Endodermal cell (in vitro differentiated cells): ENCODE data around the gene IL1RL2. TPM values are rescaled to one million over a fixed set of nuclear protein-coding genes. Genes with fewer than 3 reads are reported as not detected.

Experiments used
- DNase-seq: peaks from one replicate; pipeline ENCODE4 v3.0.0-alpha.2; 2017
- H3K27ac ChIP-seq: 2 replicates; pipeline ENCODE4 v1.5.1; 2013; ENCODE audit warnings: mild to moderate bottlenecking, low read depth, low read length, moderate library complexity
- H3K27me3 ChIP-seq: 2 replicates; pipeline ENCODE4 v1.6.1; 2013; ENCODE audit warnings: mild to moderate bottlenecking, low read length, moderate library complexity; ENCODE audit not compliant: insufficient read depth, control insufficient read depth, poor library complexity, severe bottlenecking
- H3K36me3 ChIP-seq: 2 replicates; pipeline ENCODE4 v1.7.0; 2013; ENCODE audit warnings: mild to moderate bottlenecking, low read length, moderate library complexity; ENCODE audit not compliant: control insufficient read depth, insufficient read depth
- H3K4me1 ChIP-seq: one replicate; pipeline ENCODE4 v1.7.0; 2013; ENCODE audit warnings: low read length; ENCODE audit not compliant: control insufficient read depth, insufficient read depth
- H3K4me3 ChIP-seq: 2 replicates; pipeline ENCODE4 v1.5.1; 2013; ENCODE audit warnings: mild to moderate bottlenecking, low read length, moderate library complexity
- H3K9ac ChIP-seq: 2 replicates; pipeline ENCODE4 v1.6.1; 2013; ENCODE audit warnings: mild to moderate bottlenecking, low read length, moderate library complexity; ENCODE audit not compliant: poor library complexity, severe bottlenecking; ENCODE audit errors: extremely low read depth
- H3K9me3 ChIP-seq: 2 replicates; pipeline ENCODE4 v1.6.1; 2013; ENCODE audit warnings: mild to moderate bottlenecking, low read length, moderate library complexity; ENCODE audit not compliant: control insufficient read depth
- H3K27ac Mint-ChIP-seq: 2 replicates; pipeline ENCODE4 v1.8.0; 2020; ENCODE audit warnings: mixed read lengths
- H3K27me3 Mint-ChIP-seq: 2 replicates; pipeline ENCODE4 v1.8.0; 2021; ENCODE audit warnings: mild to moderate bottlenecking, mixed read lengths; ENCODE audit not compliant: insufficient read depth
- H3K36me3 Mint-ChIP-seq: 2 replicates; pipeline ENCODE4 v1.8.0; 2020; ENCODE audit warnings: low read depth, mixed read lengths
- H3K4me1 Mint-ChIP-seq: 2 replicates; pipeline ENCODE4 v1.8.0; 2020; ENCODE audit warnings: mixed read lengths
- H3K4me3 Mint-ChIP-seq: 2 replicates; pipeline ENCODE4 v1.8.0; 2020; ENCODE audit warnings: mild to moderate bottlenecking, moderate library complexity, mixed read lengths
- H3K9me3 Mint-ChIP-seq: 2 replicates; pipeline ENCODE4 v1.8.0; 2020; ENCODE audit warnings: mild to moderate bottlenecking, mixed read lengths
- WGBS, 2 experiments: methylation state at CpG; one replicate each; pipeline versions ENCODE4 v1.1.5 to v1.1.7; 2013; ENCODE audit warnings: missing lambda C conversion rate in 2 of 2, mixed read lengths in 1 of 2; ENCODE audit not compliant: insufficient coverage in 1 of 2, insufficient read length in 1 of 2; 5-methylcytosine and 5-hydroxymethylcytosine counted together
- total RNA-seq, 2 donors: library from RNA; stranded (reverse); fragmentation: NEBNext Ultra II Directional in 1 of 2; extraction: Animal tissue kit (Norgen Biotek cat#: 25700) in 1 of 2; gene quantifications; 2 replicates in 1 of 2; 3 replicates in 1 of 2; pipeline ENCODE4 v1.2.1, GENCODE V29; 2021
- TF ChIP-seq, protein P1 (sequence below): fragments of 200-600 bp; sonication (generic); conservative IDR thresholded peaks from 2 replicates; pipeline ENCODE4 v1.5.0; 2021; ENCODE audit warnings: antibody characterized with exemption, mild to moderate bottlenecking

The IL1RL2 gene
- total RNA-seq, 2 donors from 2014 or later = 0.38 to 0.44 TPM

DNA sequence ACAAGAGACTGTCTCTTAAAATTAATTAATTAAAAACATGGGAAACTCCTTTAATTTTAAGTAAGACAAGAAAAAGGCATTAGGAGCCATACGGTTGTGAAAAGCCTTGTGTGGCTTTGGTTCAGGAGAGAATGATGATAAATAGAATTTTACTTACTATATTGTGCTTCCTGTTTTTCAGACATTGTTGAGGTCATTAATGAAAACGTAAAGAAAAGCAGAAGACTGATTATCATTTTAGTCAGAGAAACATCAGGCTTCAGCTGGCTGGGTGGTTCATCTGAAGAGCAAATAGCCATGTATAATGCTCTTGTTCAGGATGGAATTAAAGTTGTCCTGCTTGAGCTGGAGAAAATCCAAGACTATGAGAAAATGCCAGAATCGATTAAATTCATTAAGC lies 10.7 kb upstream of the IL1RL2 start:
- Histone ChIP-seq H3K27ac (no peak overlapping the region), H3K9ac (no peak overlapping the region), H3K36me3 (no peaks in the 10 kb centered on the region), H3K9me3 (no peaks in the 10 kb centered on the region), H3K4me3 (no peak overlapping the region), H3K4me1 (no peaks in the 10 kb centered on the region), H3K27me3 (no peaks in the 10 kb centered on the region)
- Mint-ChIP-seq H3K27ac (no peak overlapping the region), H3K4me3 (no peak overlapping the region), H3K36me3 (no peaks in the 10 kb centered on the region), H3K9me3 (no peaks in the 10 kb centered on the region), H3K27me3 (no peaks in the 10 kb centered on the region), H3K4me1 (no peaks in the 10 kb centered on the region)
- no peak for DNase-seq
- TF ChIP-seq, protein P1, sequence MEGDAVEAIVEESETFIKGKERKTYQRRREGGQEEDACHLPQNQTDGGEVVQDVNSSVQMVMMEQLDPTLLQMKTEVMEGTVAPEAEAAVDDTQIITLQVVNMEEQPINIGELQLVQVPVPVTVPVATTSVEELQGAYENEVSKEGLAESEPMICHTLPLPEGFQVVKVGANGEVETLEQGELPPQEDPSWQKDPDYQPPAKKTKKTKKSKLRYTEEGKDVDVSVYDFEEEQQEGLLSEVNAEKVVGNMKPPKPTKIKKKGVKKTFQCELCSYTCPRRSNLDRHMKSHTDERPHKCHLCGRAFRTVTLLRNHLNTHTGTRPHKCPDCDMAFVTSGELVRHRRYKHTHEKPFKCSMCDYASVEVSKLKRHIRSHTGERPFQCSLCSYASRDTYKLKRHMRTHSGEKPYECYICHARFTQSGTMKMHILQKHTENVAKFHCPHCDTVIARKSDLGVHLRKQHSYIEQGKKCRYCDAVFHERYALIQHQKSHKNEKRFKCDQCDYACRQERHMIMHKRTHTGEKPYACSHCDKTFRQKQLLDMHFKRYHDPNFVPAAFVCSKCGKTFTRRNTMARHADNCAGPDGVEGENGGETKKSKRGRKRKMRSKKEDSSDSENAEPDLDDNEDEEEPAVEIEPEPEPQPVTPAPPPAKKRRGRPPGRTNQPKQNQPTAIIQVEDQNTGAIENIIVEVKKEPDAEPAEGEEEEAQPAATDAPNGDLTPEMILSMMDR = no peak
- WGBS, 2 experiments = 95 to 100% methylated on average over 2 to 3 of the region's 3 CpGs

DNA sequence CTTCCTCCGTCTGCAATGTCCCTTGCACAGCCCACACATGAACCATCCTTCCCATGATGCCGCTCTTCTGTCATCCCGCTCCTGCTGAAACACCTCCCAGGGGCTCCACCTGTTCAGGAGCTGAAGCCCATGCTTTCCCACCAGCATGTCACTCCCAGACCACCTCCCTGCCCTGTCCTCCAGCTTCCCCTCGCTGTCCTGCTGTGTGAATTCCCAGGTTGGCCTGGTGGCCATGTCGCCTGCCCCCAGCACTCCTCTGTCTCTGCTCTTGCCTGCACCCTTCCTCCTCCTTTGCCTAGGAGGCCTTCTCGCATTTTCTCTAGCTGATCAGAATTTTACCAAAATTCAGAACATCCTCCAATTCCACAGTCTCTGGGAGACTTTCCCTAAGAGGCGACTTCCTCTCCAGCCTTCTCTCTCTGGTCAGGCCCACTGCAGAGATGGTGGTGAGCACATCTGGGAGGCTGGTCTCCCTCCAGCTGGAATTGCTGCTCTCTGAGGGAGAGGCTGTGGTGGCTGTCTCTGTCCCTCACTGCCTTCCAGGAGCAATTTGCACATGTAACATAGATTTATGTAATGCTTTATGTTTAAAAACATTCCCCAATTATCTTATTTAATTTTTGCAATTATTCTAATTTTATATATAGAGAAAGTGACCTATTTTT lies 8.9 kb upstream of the IL1RL2 start:
- H3K27me3 ChIP-seq = no peaks in the 10 kb centered on the region
- peaks cover 2% of the 10 kb centered on the region for H3K27me3 Mint-ChIP-seq
- no peaks in the 10 kb centered on the region for H3K4me1 Mint-ChIP-seq
- no peak for DNase-seq
- H3K4me3 Mint-ChIP-seq = no peak overlapping the region
- H3K9me3 ChIP-seq = no peaks in the 10 kb centered on the region
- H3K9ac ChIP-seq = no peak overlapping the region
- WGBS, 2 experiments = 86 to 91% methylated on average over 6 to 7 of the region's 7 CpGs
- H3K27ac Mint-ChIP-seq = no peak overlapping the region
- no peaks in the 10 kb centered on the region for H3K36me3 Mint-ChIP-seq
- no peak overlapping the region for H3K27ac ChIP-seq
- H3K36me3 ChIP-seq = no peaks in the 10 kb centered on the region
- TF ChIP-seq, protein P1 = no peak
- H3K9me3 Mint-ChIP-seq = no peaks in the 10 kb centered on the region
- no peak overlapping the region for H3K4me3 ChIP-seq
- no peaks in the 10 kb centered on the region for H3K4me1 ChIP-seq

DNA sequence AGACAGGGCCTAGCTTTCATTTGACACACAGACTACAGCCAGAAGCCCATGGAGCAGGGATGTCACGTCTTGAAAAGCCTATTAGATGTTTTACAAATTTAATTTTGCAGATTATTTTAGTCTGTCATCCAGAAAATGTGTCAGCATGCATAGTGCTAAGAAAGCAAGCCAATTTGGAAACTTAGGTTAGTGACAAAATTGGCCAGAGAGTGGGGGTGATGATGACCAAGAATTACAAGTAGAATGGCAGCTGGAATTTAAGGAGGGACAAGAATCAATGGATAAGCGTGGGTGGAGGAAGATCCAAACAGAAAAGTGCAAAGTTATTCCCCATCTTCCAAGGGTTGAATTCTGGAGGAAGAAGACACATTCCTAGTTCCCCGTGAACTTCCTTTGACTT lies 7.8 kb upstream of the IL1RL2 start:
- TF ChIP-seq, protein P1 = no peak
- WGBS, 2 experiments = 87 to 92% methylated on average over 2 to 3 of the region's 3 CpGs
- H3K9me3 Mint-ChIP-seq = no peaks in the 10 kb centered on the region

More for the DNA sequence above, 7.8 kb upstream of the IL1RL2 start:
- Mint-ChIP-seq H3K27me3 (peaks cover 6% of the 10 kb centered on the region), H3K4me1 (no peaks in the 10 kb centered on the region), H3K27ac (no peak overlapping the region), H3K36me3 (no peaks in the 10 kb centered on the region), H3K4me3 (no peak overlapping the region)
- no peaks in the 10 kb centered on the region for H3K36me3 ChIP-seq
- H3K4me3 ChIP-seq = no peak overlapping the region
- peaks cover 3% of the 10 kb centered on the region for H3K27me3 ChIP-seq
- DNase-seq = no peak
- H3K9ac ChIP-seq = no peak overlapping the region
- H3K4me1 ChIP-seq = no peaks in the 10 kb centered on the region
- no peaks in the 10 kb centered on the region for H3K9me3 ChIP-seq
- no peak overlapping the region for H3K27ac ChIP-seq
